Cardiac muscle cell (in vitro differentiated cells and primary cell): Measurements from ENCODE around the gene SYCP2. TPM values are rescaled to one million over a fixed set of nuclear protein-coding genes. Genes with fewer than 3 reads are reported as not detected.
"Not testable (repeated sequence)": the region's sequence is repeated elsewhere in the genome, so short reads cannot be mapped to it uniquely, and the experiment has no call there.

ENCODE experiments used
- DNase-seq, 2 donors: peaks; one replicate each; pipeline versions ENCODE4 v3.0.0 to v3.0.0-alpha.2; 2010 to 2017; ENCODE audit warnings: low read depth in 1 of 2, low spot score in 1 of 2
- H3K27ac ChIP-seq: fragments of 200-600 bp; sonication (generic); 2 replicates; pipeline ENCODE4 v1.5.1; 2016
- H3K27me3 ChIP-seq: fragments of 200-600 bp; sonication (generic); 2 replicates; pipeline ENCODE4 v1.6.0; 2016; ENCODE audit warnings: control low read depth
- H3K36me3 ChIP-seq: fragments of 200-600 bp; sonication (generic); 2 replicates; pipeline ENCODE4 v1.5.1; 2016; ENCODE audit warnings: control low read depth
- H3K4me1 ChIP-seq: fragments of 200-600 bp; sonication (generic); 2 replicates; pipeline ENCODE4 v1.8.1; 2017; ENCODE audit warnings: low read depth, mild to moderate bottlenecking, mixed run types
- H3K4me3 ChIP-seq: fragments of 200-600 bp; sonication (generic); 2 replicates; pipeline ENCODE4 v1.5.1; 2016; ENCODE audit warnings: mild to moderate bottlenecking
- H3K9me3 ChIP-seq: fragments of 200-600 bp; sonication (generic); 2 replicates; pipeline ENCODE4 v1.5.1; 2017; ENCODE audit warnings: low read depth, mild to moderate bottlenecking, control low read depth
- polyA plus RNA-seq: library from polyadenylated mRNA; unstranded; fragments of >200 nt; fragmentation: Nextera tagmentation; extraction: Ambion mirVana; gene quantifications from 2 replicates; pipeline ENCODE4 v1.2.1, GENCODE V29; 2016
- total RNA-seq: library from RNA; depleted of rRNA; stranded (reverse); fragments of >200 nt; gene quantifications from 2 replicates; pipeline ENCODE4 v1.2.3, GENCODE V29; 2016
- TF ChIP-seq, protein P1 (sequence below): IDR thresholded peaks from 2 replicates; pipeline ENCODE4 v1.5.1; 2012; ENCODE audit warnings: low read depth, mild to moderate bottlenecking, low read length

The SYCP2 gene
- total and polyA plus RNA-seq, 2 experiments from 2014 or later, result 0.60 TPM; not detected in 1

DNA sequence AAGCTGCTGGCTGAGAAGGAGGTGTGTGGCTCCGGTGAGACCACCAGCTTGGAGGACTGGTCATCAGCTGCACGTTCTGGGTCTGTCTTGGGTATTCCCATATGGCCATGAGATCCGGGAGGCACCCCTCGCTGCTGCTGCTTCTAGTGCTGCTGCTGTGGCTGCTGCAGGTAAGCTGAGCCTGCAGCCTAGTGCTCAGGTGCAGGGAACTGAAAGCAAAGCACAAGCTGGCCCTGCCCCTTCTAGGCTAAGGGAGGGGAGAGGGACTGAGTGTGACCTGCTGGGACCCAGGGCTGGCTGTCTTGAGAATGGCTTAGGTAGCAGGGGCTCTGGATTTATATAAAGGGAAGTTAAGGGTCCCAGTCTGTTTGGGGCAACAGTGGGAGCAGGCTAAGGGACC lies 25.2 kb upstream of the SYCP2 start:
- Histone ChIP-seq H3K36me3 (no peaks in the 10 kb centered on the region), H3K4me3 (no peak overlapping the region), H3K27ac (no peak overlapping the region), H3K27me3 (no peaks in the 10 kb centered on the region), H3K4me1 (no peaks in the 10 kb centered on the region), H3K9me3 (no peaks in the 10 kb centered on the region)
- no peak for DNase-seq
- TF ChIP-seq, protein P1, sequence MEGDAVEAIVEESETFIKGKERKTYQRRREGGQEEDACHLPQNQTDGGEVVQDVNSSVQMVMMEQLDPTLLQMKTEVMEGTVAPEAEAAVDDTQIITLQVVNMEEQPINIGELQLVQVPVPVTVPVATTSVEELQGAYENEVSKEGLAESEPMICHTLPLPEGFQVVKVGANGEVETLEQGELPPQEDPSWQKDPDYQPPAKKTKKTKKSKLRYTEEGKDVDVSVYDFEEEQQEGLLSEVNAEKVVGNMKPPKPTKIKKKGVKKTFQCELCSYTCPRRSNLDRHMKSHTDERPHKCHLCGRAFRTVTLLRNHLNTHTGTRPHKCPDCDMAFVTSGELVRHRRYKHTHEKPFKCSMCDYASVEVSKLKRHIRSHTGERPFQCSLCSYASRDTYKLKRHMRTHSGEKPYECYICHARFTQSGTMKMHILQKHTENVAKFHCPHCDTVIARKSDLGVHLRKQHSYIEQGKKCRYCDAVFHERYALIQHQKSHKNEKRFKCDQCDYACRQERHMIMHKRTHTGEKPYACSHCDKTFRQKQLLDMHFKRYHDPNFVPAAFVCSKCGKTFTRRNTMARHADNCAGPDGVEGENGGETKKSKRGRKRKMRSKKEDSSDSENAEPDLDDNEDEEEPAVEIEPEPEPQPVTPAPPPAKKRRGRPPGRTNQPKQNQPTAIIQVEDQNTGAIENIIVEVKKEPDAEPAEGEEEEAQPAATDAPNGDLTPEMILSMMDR, result no peak

DNA sequence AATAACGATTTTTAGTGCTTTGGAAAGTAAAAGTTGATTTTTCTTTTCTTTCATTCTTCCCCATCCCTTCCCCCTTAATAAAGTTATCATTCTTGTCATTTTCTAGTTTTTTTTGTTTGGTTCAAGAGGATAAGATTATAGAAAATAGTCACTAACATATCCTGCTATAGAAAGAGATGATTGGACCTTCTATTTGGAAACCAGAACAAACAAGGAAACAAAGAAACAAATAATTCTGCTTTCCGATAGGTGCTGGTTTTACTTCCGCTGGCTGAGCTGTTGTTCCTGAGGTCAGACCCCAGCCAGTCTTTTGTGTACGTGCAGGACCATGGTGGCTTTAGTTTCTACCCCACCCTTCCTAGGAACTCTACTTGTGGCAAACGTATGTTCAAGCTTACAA lies 24.7 kb upstream of the SYCP2 start, which contains the start of gene CDH26:
CDH26 (plus strand) TSS at position 301 of the 400 bp plus-strand sequence. CDS start 304 bp downstream, outside the sequence.
- Histone ChIP-seq H3K36me3 (no peaks in the 10 kb centered on the region), H3K9me3 (no peaks in the 10 kb centered on the region), H3K4me3 (no peak within 1 kb of the TSS), H3K27ac (no peak within 1 kb of the TSS), H3K27me3 (no peaks in the 10 kb centered on the region), H3K4me1 (no peaks in the 10 kb centered on the region)
- no peak for DNase-seq
- TF ChIP-seq, protein P1, result no peak

DNA sequence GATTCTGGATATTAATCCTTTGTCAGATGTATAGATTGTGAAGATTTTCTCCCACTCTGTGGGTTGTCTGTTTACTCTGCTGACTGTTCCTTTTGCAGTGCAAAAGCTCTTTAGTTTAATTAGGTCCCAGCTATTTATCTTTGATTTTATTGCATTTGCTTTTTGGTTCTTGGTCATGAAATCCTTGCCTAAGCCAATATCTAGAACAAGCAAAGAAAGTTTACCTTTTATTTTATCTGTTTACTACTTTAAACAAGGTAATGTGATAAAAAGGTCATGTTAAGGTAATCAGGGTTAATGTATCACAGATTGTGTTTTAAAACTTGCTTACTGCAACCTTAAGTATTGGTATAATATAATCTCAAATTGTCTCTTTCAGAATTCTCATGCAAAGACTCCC lies 24.1 kb upstream of the SYCP2 start:
- not testable (repeated sequence) for DNase-seq, H3K4me3 ChIP-seq, H3K4me1 ChIP-seq, H3K27me3 ChIP-seq, H3K36me3 ChIP-seq, H3K9me3 ChIP-seq, H3K27ac ChIP-seq

DNA sequence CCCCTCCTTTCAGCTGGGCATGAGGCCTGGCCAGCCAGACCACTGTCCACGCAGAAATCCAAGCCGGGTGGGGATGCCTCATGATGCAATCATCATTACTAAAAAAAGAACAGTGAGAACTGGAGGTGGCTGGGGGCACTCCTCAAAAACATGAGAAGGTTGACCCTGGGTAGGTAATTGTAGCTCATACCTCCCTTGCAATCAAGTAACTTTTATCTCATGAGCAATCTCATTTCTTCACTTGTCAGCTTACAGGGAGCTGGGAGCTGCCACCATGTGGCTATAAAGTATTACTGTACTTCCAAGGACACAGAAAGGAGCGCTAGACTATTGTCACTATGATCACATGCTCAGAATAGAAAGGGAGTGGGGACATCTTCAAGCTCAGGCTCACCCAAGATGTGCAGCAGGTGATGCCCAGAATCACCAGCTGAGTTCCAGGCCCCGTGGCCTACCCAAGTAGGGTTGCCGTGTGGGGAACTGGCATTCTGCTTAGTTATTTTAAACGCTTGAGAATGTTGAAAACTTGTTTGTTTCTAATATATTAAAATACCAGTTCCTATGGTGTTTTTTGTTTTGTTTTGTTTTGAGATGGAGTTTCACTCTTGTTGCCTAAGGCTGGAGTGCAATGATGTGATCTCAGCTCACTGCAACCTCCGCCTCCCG lies 21.8 kb upstream of the SYCP2 start:
- no peak overlapping the region for H3K27ac ChIP-seq
- H3K36me3 ChIP-seq, result no peaks in the 10 kb centered on the region
- DNase-seq, result no peak
- TF ChIP-seq, protein P1, result no peak
- H3K9me3 ChIP-seq, result no peaks in the 10 kb centered on the region
- no peaks in the 10 kb centered on the region for H3K27me3 ChIP-seq
- no peaks in the 10 kb centered on the region for H3K4me1 ChIP-seq
- H3K4me3 ChIP-seq, result no peak overlapping the region

DNA sequence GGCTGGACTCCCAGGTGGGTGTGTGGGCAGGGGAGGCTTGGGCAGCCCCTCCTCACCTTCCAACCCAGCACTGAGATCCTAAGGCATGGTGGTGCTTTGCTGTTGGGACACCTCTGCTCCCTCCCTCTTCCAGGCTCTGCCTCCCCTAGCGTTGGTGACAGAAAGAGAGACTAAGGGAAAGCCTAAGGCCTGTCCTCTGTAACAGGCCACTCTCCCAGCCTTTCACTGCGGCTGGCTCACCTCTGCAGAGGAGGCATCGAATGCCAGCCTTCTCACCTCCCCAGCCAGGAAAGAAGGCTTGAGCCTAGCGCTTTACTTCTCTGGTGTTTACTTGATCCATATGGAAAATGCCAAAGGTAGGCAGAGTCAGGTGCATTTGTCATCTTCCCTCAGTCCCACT lies 21.3 kb upstream of the SYCP2 start:
- Histone ChIP-seq H3K27me3 (no peaks in the 10 kb centered on the region), H3K36me3 (no peaks in the 10 kb centered on the region), H3K9me3 (no peaks in the 10 kb centered on the region), H3K4me3 (no peak overlapping the region), H3K27ac (no peak overlapping the region), H3K4me1 (no peaks in the 10 kb centered on the region)
- DNase-seq, result no peak
- TF ChIP-seq, protein P1, result no peak

DNA sequence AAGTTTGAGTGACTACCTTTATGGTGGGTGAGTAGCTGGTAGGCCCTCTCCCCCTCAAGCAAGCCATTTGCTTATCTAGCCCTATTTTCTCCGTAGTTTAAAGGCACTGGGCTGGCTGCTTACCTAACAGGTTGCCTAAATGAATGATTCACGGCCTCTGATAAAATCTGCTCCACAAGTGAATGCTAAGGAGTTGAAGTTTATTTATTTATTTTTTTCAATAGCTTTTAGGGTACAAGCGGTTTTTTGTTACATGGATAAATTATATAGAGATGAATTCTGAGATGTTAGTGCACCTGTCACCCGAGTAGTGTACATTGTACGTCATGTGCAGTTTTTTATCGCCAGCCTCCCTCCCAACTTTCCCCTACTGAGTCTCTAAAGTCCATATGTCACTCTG lies 16.5 kb upstream of the SYCP2 start:
- Histone ChIP-seq H3K36me3 (no peaks in the 10 kb centered on the region), H3K4me3 (no peak overlapping the region), H3K4me1 (peaks cover 15% of the 10 kb centered on the region), H3K9me3 (no peaks in the 10 kb centered on the region), H3K27me3 (no peaks in the 10 kb centered on the region), H3K27ac (no peak overlapping the region)
- no peak for DNase-seq
- TF ChIP-seq, protein P1, result no peak
